ENCODE data around the gene ZNF195. TPM values are rescaled to one million over a fixed set of nuclear protein-coding genes. Genes with fewer than 3 reads are reported as not detected.
"Not testable (repeated sequence)": the region's sequence is repeated elsewhere in the genome, so short reads cannot be mapped to it uniquely, and the experiment has no call there.

The ZNF195 gene
- polyA plus RNA-seq, 10 donors = 11.6 to 22.9 (median 18.1) TPM

DNA sequence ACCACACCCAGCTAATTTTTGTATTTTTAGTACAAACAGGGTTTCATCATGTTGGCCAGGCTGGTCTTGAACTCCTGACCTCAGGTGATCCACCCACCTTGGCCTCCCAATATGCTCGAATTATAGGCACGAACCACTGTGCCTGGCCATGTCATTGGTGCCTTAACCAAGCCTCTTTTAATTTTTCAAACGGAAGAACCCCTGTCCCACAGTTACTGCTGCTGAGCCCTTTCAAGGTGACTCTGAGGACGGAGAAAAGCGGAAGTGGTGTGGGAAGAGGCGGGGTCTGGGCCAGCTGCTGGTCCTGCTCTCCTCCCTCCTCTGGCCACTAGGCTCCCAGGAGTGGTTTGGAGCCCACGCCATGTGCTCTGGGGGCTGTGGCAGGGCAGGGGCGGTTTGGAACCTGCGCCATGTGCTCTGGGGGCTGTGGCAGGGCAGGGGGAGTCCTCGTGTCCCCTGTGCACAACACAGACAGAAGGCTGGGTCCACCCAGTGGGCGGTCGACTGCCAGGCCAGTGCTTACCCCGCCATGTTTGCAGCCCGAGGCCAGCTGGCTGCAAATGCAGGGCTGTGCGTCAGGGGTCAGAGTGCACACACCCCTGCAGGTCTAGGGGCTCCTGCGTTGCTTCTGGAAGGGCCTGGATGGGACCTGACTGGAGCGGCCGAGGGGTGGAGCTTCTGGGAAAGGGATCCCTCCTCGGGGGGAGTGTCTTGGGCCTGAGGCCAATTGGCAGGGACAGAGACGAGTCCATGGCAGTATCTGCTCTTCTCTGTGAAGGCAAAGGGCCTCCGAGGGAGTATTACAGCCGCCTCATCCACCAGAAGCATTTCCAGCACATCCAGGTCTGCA, 25.4 kb upstream of the ZNF195 start:
- DNase-seq = peak in 2 of 3 donors; percentile 51 to 74

DNA sequence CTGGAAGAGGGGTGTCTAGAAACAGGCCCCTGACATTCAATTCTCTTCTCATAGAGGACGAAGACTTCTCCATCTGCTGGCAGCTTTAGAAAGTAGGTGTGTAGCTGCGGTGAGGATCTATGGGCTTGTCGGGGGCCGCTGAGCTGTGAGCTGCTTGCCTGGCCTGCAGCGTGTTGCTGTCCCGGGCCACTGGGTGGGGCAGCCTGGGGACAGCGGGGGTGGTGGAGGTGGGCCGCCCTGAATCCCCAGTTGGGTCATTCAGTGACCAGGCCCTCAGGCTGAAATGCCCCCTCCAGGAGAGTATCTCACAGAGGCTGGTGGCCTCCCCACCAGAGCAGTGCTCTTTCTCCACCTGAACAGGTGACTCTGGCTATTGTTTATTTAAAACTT, 23.9 kb upstream of the ZNF195 start:
- not testable (repeated sequence) for DNase-seq

DNA sequence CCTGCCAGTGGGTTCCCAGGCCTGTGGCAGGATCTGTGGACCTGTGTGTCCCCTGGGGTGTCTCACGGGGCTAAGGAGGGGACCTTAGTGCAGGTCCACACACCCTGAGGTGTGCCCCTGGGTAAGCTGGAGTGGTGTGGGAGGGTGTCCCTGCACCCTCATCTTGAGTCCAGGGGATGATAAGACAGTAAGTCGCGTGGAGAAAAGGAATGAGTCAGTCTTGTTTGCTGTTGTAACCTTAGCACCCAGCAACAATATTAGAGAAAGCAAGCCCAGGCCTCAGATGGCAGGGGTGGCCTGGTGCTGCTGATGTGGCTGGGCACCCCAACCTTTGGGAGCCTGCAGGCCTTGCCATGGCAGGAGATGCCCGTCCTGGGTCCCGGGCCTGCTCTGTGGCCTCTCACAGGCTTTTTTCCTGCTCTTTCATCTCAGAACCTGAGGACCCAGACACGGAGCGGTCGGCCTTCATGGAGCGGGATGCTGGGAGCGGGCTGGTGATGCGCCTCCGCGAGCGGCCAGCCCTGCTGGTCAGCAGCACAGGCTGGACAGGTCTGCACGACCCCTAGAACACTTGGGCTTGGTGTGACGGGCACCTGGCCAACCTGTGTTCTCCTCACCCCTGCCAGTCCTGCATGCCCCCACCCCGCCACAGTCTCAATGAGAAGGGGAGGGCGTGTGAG, 23.4 kb upstream of the ZNF195 start:
- not testable (repeated sequence) for DNase-seq

DNA sequence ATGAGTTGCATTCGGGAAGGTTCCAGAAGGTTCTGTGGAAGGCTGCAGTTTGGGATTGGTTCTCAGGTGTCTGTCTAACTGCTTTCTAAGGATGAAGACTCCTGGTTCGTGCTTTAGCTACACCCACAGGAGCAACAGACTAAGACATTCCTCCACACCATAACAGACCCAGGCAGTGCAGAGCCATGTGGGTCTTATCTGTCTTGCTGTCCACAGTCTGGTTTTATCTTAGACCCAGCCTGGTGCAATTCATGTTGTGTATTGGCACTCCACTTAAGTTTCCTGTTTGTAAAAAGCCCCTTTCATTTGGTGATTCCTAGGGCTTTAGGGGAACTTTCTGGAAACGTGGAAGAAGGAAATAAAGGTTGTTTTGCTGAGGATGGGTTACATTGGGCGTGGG, 22.1 kb upstream of the ZNF195 start:
- not testable (repeated sequence) for DNase-seq

DNA sequence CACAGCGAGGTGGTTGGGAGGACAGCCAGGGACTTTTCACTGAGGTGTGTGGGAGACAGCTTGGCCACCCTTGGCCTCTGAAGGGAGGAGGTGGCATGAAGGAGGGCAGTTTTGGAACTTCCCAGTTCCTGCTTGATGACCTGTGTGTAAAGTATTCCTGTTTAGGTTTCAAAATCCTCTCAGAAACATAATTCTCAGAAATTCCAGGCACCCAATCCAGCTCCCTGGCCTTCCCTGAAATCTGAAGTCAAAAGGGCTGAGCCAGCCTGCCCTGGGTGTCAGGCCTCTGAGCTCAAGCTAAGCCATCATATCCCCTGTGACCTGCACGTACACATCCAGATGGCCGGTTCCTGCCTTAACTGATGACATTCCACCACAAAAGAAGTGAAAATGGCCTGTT, 19.6 kb upstream of the ZNF195 start:
- not testable (repeated sequence) for DNase-seq

DNA sequence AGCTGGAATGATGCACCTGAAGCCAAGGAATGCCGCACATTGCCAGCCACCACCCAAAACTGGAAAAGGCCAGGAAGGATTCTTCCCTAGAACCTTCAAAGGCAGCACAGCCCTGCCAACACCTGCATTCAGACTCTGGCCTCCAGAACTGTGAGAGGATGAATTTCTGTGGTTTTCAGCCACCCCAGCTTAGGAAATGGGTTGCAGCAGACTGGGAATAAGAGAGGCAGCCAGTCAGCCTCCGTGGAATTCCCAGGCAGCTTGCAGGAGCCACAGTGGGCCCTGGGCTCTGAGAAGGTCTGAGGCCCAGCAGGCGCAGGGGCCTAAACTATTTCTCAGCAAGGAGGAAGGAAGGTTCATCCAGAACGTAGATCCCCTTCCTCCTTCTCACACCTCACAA, 19.2 kb upstream of the ZNF195 start:
- DNase-seq = not testable (repeated sequence)

DNA sequence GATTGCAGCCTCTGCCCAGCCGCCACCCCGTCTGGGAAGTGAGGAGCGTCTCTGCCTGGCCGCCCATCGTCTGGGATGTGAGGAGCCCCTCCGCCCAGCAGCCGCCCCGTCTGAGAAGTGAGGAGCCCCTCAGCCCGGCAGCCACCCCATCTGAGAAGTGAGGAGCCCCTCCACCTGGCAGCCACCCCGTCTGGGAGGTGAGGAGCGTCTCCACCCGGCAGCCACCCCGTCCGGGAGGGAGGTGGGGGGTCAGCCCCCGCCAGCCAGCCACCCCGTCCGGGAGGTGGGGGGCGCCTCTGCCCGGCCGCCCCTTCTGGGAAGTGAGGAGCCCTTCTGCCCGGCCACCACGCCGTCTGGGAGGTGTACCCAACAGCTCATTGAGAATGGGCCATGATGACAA, 18.3 kb upstream of the ZNF195 start:
- not testable (repeated sequence) for DNase-seq

DNA sequence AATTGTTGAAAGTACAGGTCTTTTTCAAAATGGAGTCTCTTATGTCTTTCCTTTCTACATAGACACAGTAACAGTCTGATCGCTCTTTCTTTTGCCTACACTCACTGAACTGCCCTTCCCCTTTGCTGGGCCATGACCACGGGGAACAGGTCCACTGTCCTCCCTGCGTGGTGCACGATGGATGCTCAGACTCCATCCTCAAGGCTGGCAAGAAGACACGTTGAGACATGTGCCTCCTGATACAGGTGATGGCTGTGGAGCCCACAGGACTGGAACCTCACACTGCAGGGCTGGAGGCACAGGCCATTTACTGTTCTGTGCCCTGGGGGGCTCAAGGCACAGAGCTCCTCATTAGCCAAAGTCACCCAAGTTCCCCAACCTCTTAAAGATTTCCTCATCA, 16.5 kb upstream of the ZNF195 start:
- DNase-seq = not testable (repeated sequence)

DNA sequence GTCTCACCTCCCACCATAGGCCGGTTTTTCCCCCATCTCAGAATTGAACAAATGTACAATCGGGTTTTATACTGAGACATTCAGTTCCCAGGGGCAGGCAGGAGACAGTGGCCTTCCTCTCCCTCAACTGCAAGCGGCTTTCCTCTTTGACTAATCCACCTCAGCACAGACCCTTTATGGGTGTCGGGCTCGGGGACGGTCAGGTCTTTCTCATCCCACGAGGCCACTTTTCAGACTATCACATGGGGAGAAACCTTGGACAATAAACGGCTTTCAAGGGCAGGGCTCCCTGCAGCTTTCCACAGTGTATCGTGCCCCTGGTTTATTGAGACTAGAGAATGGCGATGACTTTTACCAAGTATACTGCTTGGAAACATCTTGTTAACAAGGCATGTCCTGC, 16.0 kb upstream of the ZNF195 start:
- DNase-seq = not testable (repeated sequence)

DNA sequence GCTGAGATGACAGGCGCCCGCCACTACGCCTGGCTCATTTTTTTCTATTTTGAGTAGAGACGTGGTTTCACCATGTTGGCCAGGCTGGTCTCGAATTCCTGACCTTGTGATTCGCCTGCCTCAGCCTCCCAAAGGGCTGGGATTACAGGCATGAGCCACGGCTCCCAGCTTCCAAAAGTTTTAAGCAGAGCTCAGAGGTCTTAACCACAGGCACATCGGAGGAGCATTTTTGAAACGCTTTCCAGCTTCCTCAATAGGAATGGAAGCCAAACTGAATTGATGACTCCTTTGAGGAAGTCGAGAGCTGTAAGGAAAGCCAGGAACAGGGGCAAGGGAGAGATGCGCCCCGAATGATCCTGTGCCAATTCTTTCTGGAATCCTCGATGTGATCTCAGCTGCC, 14.5 kb upstream of the ZNF195 start:
- DNase-seq = peak in 1 of 3 donors; percentile 6

DNA sequence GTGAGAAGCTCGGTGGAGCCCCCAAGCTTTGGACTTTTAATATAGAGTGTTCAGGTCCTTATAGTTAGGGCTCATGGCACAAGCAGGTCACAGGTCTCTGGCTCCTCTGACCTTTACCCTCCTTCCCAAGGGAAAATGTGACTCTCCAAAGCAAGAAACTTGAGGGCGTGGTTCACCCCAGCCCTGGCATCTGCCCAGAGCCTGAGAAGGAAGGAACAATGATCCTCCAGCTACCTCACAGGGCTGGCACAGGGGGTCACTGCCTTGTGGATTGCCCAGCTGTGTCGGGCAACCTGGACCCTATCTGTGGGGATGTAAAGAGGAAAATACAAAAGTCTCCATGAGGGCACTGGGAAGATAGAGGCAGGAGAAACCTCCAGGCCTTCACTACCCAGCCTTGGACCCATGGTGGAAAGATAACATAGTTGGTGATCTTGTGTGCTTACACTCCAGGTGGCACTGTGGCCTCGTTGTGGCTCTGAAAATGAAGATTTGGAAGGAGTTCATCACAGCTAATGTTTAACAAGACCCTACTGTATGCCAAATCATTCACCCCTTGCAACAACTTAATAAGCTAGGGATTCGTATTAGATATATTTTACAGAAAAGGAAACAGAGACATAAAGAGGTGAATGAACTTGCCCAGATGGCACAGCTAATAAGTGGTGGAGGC, 3.8 kb upstream of the ZNF195 start:
- DNase-seq = no peak

DNA sequence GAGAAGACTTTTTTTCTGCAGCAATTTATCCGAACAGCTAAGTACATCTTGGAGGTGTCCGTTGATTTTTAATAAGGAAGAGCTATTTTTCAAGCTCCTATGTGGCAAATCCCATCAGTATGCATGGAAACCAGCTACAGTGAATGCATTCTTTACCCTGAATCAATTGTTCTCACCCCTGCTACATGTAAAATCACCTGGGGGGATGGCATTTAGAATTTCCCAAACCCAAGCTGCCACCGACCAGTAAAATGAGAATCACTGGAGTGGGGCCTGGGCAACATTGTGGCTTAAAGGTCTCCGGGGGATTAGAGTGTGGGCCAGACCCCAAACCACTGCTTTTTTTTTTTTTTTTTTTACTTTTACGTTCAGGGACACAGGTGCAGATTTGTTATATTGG, 2.8 kb upstream of the ZNF195 start:
- no peak for DNase-seq

DNA sequence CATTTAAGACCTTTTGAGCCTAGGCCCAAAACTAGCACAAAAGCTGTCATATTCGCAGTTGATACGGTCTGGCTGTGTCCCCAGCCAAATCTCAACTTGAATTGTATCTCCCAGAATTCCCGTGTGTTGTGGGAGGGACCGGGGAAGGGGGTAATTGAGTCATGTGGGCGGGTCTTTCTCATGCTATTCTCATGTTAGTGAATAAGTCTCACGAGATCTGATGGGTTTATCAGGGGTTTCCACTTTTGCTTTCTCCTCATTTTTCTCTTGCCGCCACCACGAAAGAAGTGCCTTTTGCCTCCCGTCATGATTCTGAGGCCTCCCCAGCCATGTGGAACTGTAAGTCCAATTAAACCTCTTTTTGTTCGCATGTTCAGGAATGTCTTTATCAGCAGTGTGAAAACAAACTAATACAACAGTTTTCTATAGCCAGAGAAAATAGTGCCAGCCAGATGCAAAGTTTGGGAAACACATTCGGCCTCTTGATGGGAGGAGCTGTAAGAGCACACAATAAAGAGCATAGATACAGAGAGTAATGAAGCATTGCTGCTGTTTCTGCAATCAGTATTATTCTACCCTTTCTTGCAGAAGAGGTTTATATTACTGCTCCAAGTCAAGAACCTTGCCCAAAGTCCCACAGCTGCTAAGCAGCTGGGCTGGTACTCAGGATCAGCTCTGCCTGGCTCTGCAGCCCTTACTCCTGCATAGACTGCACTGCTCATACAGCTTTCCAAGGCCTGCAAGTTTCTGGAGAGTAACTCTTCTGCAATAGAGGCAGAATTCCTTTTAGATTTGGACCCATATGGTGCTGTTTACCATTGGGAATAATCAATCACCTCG, 2.0 kb upstream of the ZNF195 start:
- peak in 2 of 3 donors; percentile 3 to 11 for DNase-seq

DNA sequence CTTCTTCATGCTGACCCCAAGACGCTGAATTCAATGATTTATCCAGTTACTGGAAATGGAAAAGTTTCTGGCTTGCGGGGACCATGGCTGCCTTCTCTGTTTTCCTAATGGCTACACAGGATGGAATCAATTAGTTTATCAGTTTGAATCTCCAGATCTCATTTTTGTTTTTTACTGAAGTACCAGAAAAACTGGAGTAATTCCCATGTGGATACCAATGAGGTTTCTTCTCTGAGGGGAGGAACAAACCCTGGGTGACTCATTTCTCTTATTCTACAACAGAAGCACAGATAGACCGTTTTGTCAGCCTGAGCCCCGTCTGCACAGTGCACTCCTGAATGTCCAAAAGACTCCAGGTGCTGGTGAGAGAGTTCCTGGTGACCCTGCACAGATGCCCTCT, 3.4 kb downstream of the ZNF195 start:
- no peak for DNase-seq

DNA sequence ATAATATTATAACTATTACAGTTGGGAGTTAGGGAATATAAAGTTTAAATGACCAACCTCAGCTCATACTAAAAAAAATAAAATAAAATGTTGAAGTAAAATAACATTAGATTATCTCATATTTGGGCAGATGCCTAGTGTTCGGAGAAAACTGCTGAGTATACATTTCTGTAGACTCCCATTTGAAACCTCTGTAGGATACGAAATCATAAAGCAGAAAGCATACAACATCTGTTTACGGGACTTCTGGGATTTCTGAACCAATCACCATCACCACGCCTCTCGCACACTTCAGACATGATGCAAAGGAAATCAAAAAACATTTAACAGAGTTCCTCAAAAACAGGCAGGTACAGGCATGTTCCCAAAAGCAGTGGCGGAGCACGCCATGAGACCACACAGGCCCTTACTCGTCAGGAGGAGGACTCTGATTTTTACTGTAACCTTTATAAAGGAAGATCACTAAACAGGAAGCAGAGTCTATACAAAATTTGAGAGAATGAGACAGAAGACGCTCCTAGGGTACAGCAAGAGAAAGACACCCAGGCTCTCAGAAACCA, 8.6 kb downstream of the ZNF195 start:
- peak in 2 of 3 donors; percentile 23 to 73 for DNase-seq

DNA sequence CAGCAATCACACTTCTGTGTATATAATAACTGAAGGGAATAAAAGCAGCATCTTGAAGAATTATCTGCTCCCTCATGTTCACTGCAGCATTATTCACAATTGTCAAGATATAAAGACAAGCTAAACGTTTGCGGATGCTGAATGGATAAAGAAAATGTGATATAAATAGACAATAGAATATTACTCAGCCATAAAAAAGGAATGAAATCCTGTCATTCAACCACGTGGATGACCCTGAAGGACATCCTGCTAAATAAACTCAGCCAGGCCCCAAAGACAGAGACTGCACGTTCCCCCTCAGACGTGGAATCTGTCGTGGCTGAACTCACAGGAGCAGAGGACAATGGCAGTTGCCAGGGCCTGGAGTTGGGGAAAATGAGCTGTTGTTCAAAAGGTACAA, 9.6 kb downstream of the ZNF195 start:
- DNase-seq = no peak

DNA sequence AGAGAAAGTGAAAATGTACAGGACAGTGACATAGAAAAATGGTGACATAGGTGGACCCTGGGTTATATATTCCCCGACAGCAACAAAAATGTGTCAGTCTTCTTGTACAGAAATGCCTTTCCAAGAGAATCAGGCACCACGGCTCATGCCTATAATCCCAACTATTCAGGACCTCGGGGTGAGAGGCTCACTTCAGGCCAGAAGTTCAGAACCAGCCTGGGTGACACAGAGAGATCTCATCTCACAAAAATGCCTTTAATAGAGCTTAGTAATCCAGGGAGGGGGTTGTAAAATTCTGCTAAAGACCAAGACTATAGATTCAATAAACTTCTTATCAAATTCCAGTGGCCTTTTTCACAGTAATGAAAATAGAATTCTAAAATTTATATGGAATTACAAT, 10.7 kb downstream of the ZNF195 start:
- no peak for DNase-seq

DNA sequence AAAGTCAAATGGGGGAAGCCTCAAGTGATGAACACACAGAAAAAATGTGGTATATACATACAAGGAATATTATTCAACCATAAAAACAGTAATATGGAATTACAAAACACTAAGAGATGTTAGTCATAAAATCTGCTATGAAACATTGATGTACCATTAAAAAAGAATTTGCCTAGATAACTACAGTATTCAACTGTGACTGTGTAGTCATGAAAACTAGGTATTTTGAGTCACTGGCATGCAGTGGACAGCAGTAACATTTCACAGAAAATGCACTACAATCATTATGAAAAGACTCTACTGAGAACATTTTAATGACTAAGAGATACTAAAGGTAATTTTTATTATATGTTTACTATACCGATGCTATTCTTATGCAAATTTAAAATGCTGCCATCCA, 11.7 kb downstream of the ZNF195 start:
- no peak for DNase-seq

DNA sequence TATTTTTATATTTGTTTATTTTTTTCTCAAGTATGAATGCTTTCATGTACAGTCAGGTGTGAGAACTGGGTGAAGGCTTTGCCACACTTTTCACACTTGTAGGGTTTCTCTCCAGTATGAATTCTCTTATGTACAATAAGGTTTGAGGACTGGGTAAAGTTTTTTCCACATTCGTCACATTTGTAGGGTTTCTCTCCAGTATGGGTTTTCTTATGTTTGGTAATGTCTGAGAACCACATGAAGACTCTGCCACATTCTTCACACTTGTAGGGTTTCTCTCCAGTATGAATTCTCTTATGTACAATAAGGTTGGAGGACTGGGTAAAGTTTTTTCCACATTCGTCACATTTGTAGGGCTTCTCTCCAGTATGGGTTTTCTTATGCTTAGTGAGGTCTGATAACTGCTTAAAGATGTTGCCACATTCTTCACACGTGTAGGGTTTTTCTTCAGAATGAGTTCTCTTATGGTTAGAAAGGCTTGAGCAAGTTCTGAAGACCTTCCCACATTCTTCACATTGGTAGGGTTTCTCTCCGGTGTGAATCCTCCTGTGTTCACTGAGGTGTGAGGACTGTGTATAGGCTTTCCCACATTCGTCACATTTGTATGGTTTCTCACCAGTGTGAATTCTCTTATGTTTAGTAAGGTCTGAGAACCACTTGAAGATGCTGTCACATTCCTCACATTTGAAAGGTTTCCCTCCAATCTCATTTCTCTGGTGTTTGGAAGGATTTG, 19.7 kb downstream of the ZNF195 start:
- DNase-seq = no peak

DNA sequence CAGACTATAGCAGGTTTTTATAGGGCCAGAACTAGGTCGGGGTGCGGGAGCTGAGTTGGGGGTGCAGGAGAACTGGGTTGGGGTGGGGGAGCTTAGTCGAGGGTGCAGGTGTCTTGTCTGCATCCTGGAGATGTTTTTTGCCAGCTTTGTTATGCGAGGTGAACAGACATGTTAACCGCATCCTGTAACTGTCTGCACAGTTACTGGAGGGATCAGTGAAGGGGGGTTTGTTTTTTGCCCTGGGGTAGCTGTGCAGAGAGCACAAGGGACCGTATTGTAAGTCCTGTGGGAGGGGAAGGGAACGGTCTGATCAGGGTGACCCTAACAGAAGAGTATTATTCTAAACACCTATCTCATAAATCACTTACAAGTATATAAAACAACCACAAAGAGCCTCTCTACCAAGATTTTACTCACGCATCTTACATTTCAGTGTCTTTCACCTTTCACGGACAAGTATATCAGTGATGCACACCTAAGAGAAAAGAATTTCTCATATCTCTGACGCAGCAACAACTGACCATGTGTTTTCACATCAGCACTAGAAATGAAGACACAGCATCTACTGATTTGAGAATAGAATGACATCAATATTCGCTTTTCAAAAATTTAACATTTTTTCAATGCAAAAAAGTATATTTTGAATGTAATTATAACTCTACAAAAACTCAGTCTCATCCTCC, 20.8 kb downstream of the ZNF195 start:
- DNase-seq = no peak

Measured in muscle of back (tissue), 11 donors.